IPS-11a (cell line): Measurements from ENCODE around the gene ARHGEF37.
"Not testable (repeated sequence)": the region's sequence is repeated elsewhere in the genome, so short reads cannot be mapped to it uniquely, and the experiment has no call there.

Experiments
- H3K4me3 ChIP-seq: one replicate; pipeline ENCODE4 v1.5.1; 2013; ENCODE audit warnings: low read depth, low read length, control low read depth

ARHGEF37 gene

GRCh38 chr5:149644629-149645028, 63.3 kb downstream of the ARHGEF37 start:
- no peak overlapping the region for H3K4me3 ChIP-seq

- H3K4me3 ChIP-seq: no peak overlapping the region
Observed at GRCh38 chr5:149645236-149645635, 63.9 kb downstream of the ARHGEF37 start.

DNA sequence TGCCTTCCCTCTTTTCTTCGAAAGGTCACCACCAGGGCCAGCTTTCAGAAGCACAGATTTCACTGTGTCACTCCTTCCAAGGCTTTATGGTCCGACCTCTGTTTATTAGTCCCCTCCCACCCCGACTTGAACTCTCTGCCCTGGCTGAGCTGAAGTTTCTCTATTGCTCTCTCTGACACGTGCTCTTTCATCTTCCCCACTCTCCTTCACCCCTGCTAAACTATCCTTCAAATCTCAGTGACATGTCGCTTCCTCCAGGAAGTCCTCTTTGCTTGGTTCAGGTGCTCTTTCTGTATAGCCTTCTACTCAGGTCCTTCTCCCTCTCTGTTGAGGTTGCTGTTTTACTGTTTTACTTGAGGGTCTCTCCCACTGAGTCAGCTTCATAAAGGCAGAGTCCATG, 64.4 kb downstream of the ARHGEF37 start:
- H3K4me3 ChIP-seq: no peak overlapping the region

DNA sequence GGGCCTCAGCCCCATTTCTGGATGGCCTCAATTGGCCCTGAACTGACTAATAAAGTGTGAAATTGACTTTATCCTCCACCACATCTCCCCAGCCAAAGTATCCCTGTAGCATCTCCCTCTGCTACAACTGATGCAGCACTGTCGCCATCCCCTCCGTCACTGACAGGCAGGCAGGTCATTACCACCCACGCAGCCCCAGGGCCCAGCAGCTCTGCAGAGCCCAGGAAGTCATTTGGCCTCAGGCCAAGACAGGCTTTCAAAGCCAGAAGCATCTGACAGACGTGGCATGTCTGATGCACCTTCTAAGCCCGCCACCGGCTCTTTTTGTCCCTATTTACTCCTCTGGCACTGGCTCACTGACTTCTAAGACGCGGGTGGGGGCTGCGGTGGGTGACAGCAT, 65.3 kb downstream of the ARHGEF37 start:
- no peak overlapping the region for H3K4me3 ChIP-seq

- no peak overlapping the region for H3K4me3 ChIP-seq
Observed at GRCh38 chr5:149647334-149647733, 66.0 kb downstream of the ARHGEF37 start.

GRCh38 chr5:149648464-149649393, 67.4 kb downstream of the ARHGEF37 start:
- H3K4me3 ChIP-seq: not testable (repeated sequence)

- H3K4me3 ChIP-seq: not testable (repeated sequence)
Observed at GRCh38 chr5:149649730-149650129, 68.4 kb downstream of the ARHGEF37 start.

- H3K4me3 ChIP-seq: no peak overlapping the region
Observed at GRCh38 chr5:149651686-149652085, 70.4 kb downstream of the ARHGEF37 start.

GRCh38 chr5:149652697-149653096, 71.4 kb downstream of the ARHGEF37 start:
- no peak overlapping the region for H3K4me3 ChIP-seq

- no peak overlapping the region for H3K4me3 ChIP-seq
Observed at GRCh38 chr5:149654231-149654630, 72.9 kb downstream of the ARHGEF37 start.

DNA sequence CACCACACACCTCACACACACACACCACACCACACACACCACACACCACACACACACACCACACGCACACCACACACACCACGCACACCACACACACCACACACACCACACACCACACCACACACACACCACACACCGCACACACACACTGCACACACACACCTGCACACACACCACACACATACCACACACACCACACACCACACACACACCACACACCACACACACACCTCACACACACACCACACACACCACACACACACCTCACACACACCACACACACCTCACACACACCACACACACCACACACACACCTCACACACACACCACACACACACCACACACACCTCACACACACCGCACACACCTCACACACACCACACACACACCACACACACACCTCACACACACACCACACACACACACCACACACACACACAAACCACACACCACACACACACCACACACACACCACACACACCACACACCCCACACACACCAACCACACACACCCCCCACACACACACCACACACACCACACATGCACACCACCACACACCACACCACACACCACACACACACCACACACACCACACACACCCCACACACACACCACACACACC, 73.7 kb downstream of the ARHGEF37 start:
- H3K4me3 ChIP-seq: no peak overlapping the region

DNA sequence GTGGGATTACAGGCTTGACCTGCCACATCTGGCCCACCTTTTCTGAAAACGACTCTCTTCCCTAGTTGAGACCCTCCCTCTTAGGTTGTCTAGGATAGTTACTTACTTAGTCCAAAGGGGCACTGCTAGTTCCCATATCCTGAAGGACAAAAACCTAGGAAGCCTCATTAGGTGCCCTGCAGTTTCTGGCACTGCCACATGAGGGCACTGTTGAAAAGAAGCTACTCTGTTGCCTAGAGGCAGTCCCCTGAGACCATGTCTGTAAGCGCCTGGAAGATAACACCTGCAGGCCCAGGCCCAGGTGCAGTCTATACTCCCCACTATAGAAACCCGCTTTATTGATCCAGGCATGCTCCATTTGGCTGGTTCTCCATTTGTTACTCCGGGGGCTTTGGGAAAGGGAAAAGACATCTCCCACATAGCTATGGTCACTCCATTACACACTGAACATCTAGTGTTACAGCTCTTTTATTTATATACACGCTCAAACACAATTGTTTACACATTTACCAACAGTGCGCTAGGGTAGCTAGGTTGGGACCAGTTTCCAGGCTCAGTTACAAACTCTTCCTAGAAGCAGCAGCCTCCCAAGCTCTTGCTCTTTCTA, 75.4 kb downstream of the ARHGEF37 start:
- H3K4me3 ChIP-seq: no peak overlapping the region

GRCh38 chr5:149657324-149657723, 76.0 kb downstream of the ARHGEF37 start:
- H3K4me3 ChIP-seq: no peak overlapping the region

- H3K4me3 ChIP-seq: no peak overlapping the region
Observed at GRCh38 chr5:149658299-149658698, 77.0 kb downstream of the ARHGEF37 start.

DNA sequence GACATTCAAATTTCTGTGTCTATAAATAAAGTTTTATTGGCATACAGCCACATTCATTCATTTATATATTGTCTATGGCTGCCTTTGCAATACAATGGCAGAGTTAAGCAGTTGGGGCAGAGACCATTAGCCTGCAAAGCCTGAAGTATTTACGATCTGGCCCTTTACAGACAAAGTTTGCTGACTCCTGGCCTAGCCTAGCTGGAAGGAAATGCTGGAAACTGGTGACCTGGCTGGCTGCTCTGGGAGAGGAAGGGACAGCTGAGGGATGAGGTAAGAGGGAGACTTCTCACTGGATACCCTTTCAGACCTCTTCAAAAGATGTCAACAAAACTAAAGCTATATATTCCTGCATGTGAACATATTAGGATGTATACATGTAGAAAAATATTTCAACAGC, 82.8 kb downstream of the ARHGEF37 start:
- H3K4me3 ChIP-seq: no peak overlapping the region

DNA sequence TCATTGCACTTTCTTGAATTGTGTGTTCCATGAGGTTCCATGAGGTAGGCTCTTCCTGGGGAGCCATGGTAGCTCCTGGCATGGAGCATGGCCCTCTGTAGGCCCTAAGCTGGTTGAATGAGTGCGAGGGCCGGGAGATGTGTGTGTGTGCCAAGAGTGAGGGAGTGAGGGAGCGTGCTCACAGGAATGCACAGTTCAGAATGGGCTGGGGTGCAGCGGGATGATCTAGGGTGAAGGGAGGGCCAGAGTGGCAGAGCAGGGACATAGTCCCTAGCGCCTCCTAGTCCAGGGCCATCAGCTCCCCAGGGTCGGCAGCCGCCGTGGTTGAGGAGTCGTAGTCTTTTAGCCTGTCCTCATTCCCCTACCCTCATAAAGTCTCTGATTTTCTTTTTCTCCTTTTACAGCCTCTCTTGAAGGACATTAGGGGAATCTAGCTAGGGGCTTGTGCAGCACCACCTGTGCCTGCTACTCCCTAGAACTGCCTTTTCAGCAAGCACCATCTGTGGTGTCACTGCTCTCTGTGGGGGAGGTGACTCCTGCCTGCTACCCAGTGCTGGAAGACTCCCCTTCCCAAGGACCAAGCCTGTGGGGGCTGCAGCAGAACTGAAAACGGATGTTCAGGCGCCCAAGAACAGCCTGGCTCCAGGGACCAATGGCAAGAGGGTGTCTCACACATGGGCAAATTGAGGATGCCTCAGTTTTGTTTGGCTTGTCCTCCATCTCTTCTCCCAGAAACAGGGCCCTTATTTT, 83.5 kb downstream of the ARHGEF37 start:
- no peak overlapping the region for H3K4me3 ChIP-seq

DNA sequence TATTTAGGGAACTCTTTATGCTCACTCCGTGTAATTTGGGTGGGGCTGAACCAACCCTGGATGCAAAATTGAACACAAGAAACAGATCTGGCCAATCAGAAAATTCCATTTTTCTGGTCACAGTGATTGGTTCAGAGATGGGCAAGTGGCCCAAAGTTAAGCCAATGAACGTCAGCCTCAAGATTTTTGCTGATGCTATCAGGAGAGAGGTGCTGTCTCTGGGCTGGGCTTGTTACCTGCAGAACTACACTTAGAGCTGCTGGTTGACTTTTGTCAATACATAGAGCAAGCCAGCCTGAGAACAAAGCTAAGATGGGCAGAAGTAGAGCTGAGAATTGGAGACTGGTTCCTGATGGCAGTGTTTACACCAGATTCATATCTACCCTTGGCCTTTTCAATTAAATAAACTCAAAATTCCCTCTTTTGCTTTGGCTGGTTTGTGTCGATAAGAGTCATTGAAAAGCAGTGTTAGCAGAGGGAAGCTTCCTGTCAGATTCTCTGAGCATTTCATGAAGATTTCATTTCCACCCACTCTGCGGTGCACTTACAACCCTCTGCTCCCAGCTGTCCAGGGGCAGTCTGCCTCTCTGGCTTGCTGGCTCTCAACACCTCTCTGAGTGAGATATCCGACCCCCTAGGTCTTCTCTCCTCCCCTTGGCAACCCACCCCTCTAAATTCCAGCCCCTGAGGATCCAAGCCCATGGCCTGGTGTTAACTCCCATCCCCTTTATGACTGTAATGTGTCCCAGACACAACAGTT, 84.3 kb downstream of the ARHGEF37 start:
- no peak overlapping the region for H3K4me3 ChIP-seq

GRCh38 chr5:149666212-149666852, 85.0 kb downstream of the ARHGEF37 start:
- no peak overlapping the region for H3K4me3 ChIP-seq

DNA sequence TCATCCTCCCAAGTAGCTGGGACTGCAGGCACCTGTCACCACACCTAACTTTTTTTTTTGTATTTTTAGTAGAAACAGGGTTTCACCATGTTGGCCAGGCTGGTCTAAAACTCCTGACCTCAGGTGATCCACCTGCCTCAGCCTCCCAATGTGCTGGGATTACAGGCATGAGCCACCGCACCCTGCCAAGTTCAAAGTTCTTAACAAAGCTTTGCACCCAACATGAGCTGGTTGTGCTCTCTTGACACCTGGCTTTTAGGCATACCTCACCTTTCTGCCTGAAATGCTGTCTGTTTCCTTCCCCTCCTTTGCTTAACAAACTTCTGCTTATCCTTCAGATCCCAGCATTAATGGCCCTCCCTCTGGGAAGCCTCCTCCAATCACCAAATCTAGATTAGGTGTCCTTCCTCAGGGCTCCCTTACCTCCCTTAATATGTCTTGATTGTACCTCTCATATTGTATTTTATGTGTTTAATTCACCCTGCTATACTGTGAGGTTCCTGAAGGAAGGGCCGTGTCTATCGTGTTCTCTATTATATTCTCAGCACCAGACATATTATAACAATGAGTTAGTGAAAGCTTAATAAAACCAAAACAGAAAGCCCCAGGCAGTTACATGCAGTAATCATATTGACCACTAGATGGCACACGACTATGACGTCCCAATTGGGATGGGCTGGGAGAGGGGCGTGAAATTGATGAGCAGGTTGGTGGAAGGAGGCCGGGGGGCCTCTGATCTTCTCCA, 86.0 kb downstream of the ARHGEF37 start:
- H3K4me3 ChIP-seq: no peak overlapping the region
